Stimulated activated naive CD8-positive, alpha-beta T cell treated with anti-CD3 and anti-CD28 coated beads, Interleukin-15, amount 100 ng/mL, for 72 hours (primary cell): ENCODE measurements around the gene ENOX1.
A peak's percentile ranks its signal among the peaks of the same experiment; 100 is the strongest.

Source experiments
- ATAC-seq: fragments of 150-1000 bp; cut with Tn5 transposase; 2 replicates; pipeline ENCODE4 v1.10.0; 2021; ENCODE audit warnings: mild to moderate bottlenecking, moderate library complexity
- DNase-seq, 2 donors: peaks; one replicate each; pipeline ENCODE4 v3.0.0; 2021 to 2022
- H3K27ac Mint-ChIP-seq, 2 donors: one replicate each; pipeline ENCODE4 v1.8.0; 2022; ENCODE audit warnings: mild to moderate bottlenecking in 2 of 2, mixed read lengths in 2 of 2, moderate library complexity in 2 of 2
- H3K27me3 Mint-ChIP-seq: one replicate; pipeline ENCODE4 v1.8.0; 2022; ENCODE audit warnings: mixed read lengths
- H3K4me1 Mint-ChIP-seq: one replicate; pipeline ENCODE4 v1.8.0; 2022; ENCODE audit warnings: mild to moderate bottlenecking, mixed read lengths
- H3K4me3 Mint-ChIP-seq, 2 donors: one replicate each; pipeline ENCODE4 v1.8.0; 2022; ENCODE audit warnings: mild to moderate bottlenecking in 2 of 2, mixed read lengths in 2 of 2, moderate library complexity in 1 of 2
- H3K9me3 Mint-ChIP-seq, 2 donors: one replicate each; pipeline ENCODE4 v1.8.0; 2022; ENCODE audit warnings: mixed read lengths in 2 of 2

The ENOX1 gene

GRCh38 chr13:43206838-43207237 is 579.9 kb downstream of the ENOX1 start:
- peaks cover 0 to 7% of the 10 kb centered on the region in 2 donors for H3K9me3 Mint-ChIP-seq
- H3K27me3 Mint-ChIP-seq, result peaks cover 7% of the 10 kb centered on the region
- H3K4me1 Mint-ChIP-seq, result no peaks in the 10 kb centered on the region
- no peak overlapping the region for H3K27ac Mint-ChIP-seq
- DNase-seq, result no peak
- ATAC-seq, result no peak
- no peak overlapping the region for H3K4me3 Mint-ChIP-seq

- no peak for DNase-seq
- no peak overlapping the region for H3K27ac Mint-ChIP-seq
Observed at GRCh38 chr13:43205416-43205815, 581.4 kb downstream of the ENOX1 start.

GRCh38 chr13:43204591-43204990 is 582.2 kb downstream of the ENOX1 start:
- ATAC-seq, result no peak
- Mint-ChIP-seq H3K4me1 (no peaks in the 10 kb centered on the region), H3K27ac (no peak overlapping the region), H3K27me3 (no peaks in the 10 kb centered on the region), H3K9me3 (peaks cover 0 to 7% of the 10 kb centered on the region in 2 donors), H3K4me3 (no peak overlapping the region)
- DNase-seq, result no peak

More at GRCh38 chr13:43205416-43205815, 581.4 kb downstream of the ENOX1 start:
- Mint-ChIP-seq H3K4me3 (no peak overlapping the region), H3K4me1 (no peaks in the 10 kb centered on the region), H3K9me3 (peaks cover 0 to 7% of the 10 kb centered on the region in 2 donors), H3K27me3 (peaks cover 4% of the 10 kb centered on the region)
- no peak for ATAC-seq

GRCh38 chr13:43203781-43204180 is 583.0 kb downstream of the ENOX1 start:
- no peaks in the 10 kb centered on the region for H3K4me1 Mint-ChIP-seq
- no peak overlapping the region for H3K4me3 Mint-ChIP-seq
- ATAC-seq (no peak), DNase-seq (no peak)
- H3K27ac Mint-ChIP-seq, result no peak overlapping the region
- H3K27me3 Mint-ChIP-seq, result peaks cover 7% of the 10 kb centered on the region
- peaks cover 0 to 7% of the 10 kb centered on the region in 2 donors for H3K9me3 Mint-ChIP-seq

- no peak for ATAC-seq
Observed at GRCh38 chr13:43200736-43201135, 586.0 kb downstream of the ENOX1 start.

GRCh38 chr13:43200307-43200706 is 586.5 kb downstream of the ENOX1 start:
- DNase-seq, result no peak
- no peak overlapping the region for H3K4me3 Mint-ChIP-seq
- no peak for ATAC-seq
- no peaks in the 10 kb centered on the region for H3K4me1 Mint-ChIP-seq
- H3K9me3 Mint-ChIP-seq, result peaks cover 0 to 7% of the 10 kb centered on the region in 2 donors
- H3K27me3 Mint-ChIP-seq, result peaks cover 7% of the 10 kb centered on the region
- H3K27ac Mint-ChIP-seq, result peak overlapping the region in 1 of 2 donors; percentile 68

More at GRCh38 chr13:43200736-43201135, 586.0 kb downstream of the ENOX1 start:
- peaks cover 0 to 7% of the 10 kb centered on the region in 2 donors for H3K9me3 Mint-ChIP-seq
- no peak overlapping the region for H3K27ac Mint-ChIP-seq
- no peak for DNase-seq
- peaks cover 7% of the 10 kb centered on the region for H3K27me3 Mint-ChIP-seq
- no peaks in the 10 kb centered on the region for H3K4me1 Mint-ChIP-seq
- H3K4me3 Mint-ChIP-seq, result no peak overlapping the region

- Mint-ChIP-seq H3K27ac (no peak overlapping the region), H3K9me3 (no peaks in the 10 kb centered on the region), H3K4me1 (no peaks in the 10 kb centered on the region), H3K27me3 (peaks cover 7% of the 10 kb centered on the region), H3K4me3 (no peak overlapping the region)
- no peak for ATAC-seq
- no peak for DNase-seq
Observed at GRCh38 chr13:43196750-43197370, 589.9 kb downstream of the ENOX1 start.

GRCh38 chr13:43196086-43196621 is 590.6 kb downstream of the ENOX1 start:
- H3K27ac Mint-ChIP-seq, result no peak overlapping the region
- no peaks in the 10 kb centered on the region for H3K9me3 Mint-ChIP-seq
- no peaks in the 10 kb centered on the region for H3K4me1 Mint-ChIP-seq
- H3K27me3 Mint-ChIP-seq, result peaks cover 7% of the 10 kb centered on the region
- no peak overlapping the region for H3K4me3 Mint-ChIP-seq
- DNase-seq (no peak), ATAC-seq (no peak)

- no peak overlapping the region for H3K4me3 Mint-ChIP-seq
- no peaks in the 10 kb centered on the region for H3K9me3 Mint-ChIP-seq
- ATAC-seq (no peak), DNase-seq (no peak)
- peaks cover 7% of the 10 kb centered on the region for H3K27me3 Mint-ChIP-seq
- no peaks in the 10 kb centered on the region for H3K4me1 Mint-ChIP-seq
- H3K27ac Mint-ChIP-seq, result no peak overlapping the region
Observed at GRCh38 chr13:43195551-43195950, 591.2 kb downstream of the ENOX1 start.

- H3K27me3 Mint-ChIP-seq, result peaks cover 7% of the 10 kb centered on the region
- no peak overlapping the region for H3K4me3 Mint-ChIP-seq
- no peaks in the 10 kb centered on the region for H3K9me3 Mint-ChIP-seq
- DNase-seq, result no peak
- H3K4me1 Mint-ChIP-seq, result no peaks in the 10 kb centered on the region
- ATAC-seq, result no peak
- no peak overlapping the region for H3K27ac Mint-ChIP-seq
Observed at GRCh38 chr13:43195112-43195511, 591.7 kb downstream of the ENOX1 start.

GRCh38 chr13:43193789-43194420 is 592.9 kb downstream of the ENOX1 start:
- H3K4me1 Mint-ChIP-seq, result no peaks in the 10 kb centered on the region
- DNase-seq (no peak), ATAC-seq (no peak)
- no peak overlapping the region for H3K27ac Mint-ChIP-seq
- no peak overlapping the region for H3K4me3 Mint-ChIP-seq
- H3K27me3 Mint-ChIP-seq, result peaks cover 2% of the 10 kb centered on the region
- no peaks in the 10 kb centered on the region for H3K9me3 Mint-ChIP-seq

- H3K27ac Mint-ChIP-seq, result no peak overlapping the region
- no peaks in the 10 kb centered on the region for H3K4me1 Mint-ChIP-seq
- ATAC-seq (no peak), DNase-seq (no peak)
- no peaks in the 10 kb centered on the region for H3K9me3 Mint-ChIP-seq
- H3K27me3 Mint-ChIP-seq, result no peaks in the 10 kb centered on the region
- no peak overlapping the region for H3K4me3 Mint-ChIP-seq
Observed at GRCh38 chr13:43191546-43191945, 595.2 kb downstream of the ENOX1 start.

GRCh38 chr13:43185226-43185625 is 601.5 kb downstream of the ENOX1 start:
- DNase-seq (no peak), ATAC-seq (no peak)
- H3K4me3 Mint-ChIP-seq, result no peak overlapping the region
- no peaks in the 10 kb centered on the region for H3K4me1 Mint-ChIP-seq
- H3K27ac Mint-ChIP-seq, result no peak overlapping the region
- peaks cover 0 to 6% of the 10 kb centered on the region in 2 donors for H3K9me3 Mint-ChIP-seq
- H3K27me3 Mint-ChIP-seq, result no peaks in the 10 kb centered on the region

GRCh38 chr13:43180837-43181236 is 605.9 kb downstream of the ENOX1 start:
- H3K27ac Mint-ChIP-seq, result no peak overlapping the region
- DNase-seq (no peak), ATAC-seq (no peak)
- no peak overlapping the region for H3K4me3 Mint-ChIP-seq
- H3K4me1 Mint-ChIP-seq, result no peaks in the 10 kb centered on the region
- peaks cover 0 to 12% of the 10 kb centered on the region in 2 donors for H3K9me3 Mint-ChIP-seq
- no peaks in the 10 kb centered on the region for H3K27me3 Mint-ChIP-seq

GRCh38 chr13:43180036-43180660 is 606.6 kb downstream of the ENOX1 start:
- Mint-ChIP-seq H3K27me3 (no peaks in the 10 kb centered on the region), H3K4me3 (no peak overlapping the region), H3K4me1 (no peaks in the 10 kb centered on the region), H3K27ac (no peak overlapping the region), H3K9me3 (peaks cover 0 to 12% of the 10 kb centered on the region in 2 donors)
- ATAC-seq (no peak), DNase-seq (no peak)

GRCh38 chr13:43171489-43171888 is 615.3 kb downstream of the ENOX1 start:
- Mint-ChIP-seq H3K4me1 (no peaks in the 10 kb centered on the region), H3K9me3 (no peaks in the 10 kb centered on the region), H3K27me3 (no peaks in the 10 kb centered on the region), H3K4me3 (no peak overlapping the region), H3K27ac (no peak overlapping the region)
- DNase-seq (no peak), ATAC-seq (no peak)
